GM10266 (cell line): ENCODE data around the gene VPS11.

Source experiments
- DNase-seq: peaks from one replicate; pipeline ENCODE4 v3.0.0; 2012; ENCODE audit errors: extremely low spot score
- CTCF ChIP-seq: IDR thresholded peaks from 2 replicates; pipeline ENCODE4 v1.5.1; 2012; ENCODE audit warnings: mild to moderate bottlenecking, low read depth; ENCODE audit not compliant: control insufficient read depth, insufficient read depth; ENCODE audit errors: missing control alignments

The VPS11 gene

GRCh38 chr11:119092880-119093842 lies 25.5 kb downstream of the VPS11 start:
- TF ChIP-seq CTCF, result no peak
- no peak for DNase-seq

- TF ChIP-seq CTCF, result no peak
- DNase-seq, result no peak
These were observed 26.6 kb downstream of the VPS11 start for GRCh38 chr11:119093942-119094815.

GRCh38 chr11:119094816-119095065 lies 27.1 kb downstream of the VPS11 start:
- DNase-seq, result peak; percentile 70
- TF ChIP-seq CTCF, result peak; percentile 85

GRCh38 chr11:119095066-119095880 lies 27.7 kb downstream of the VPS11 start:
- no peak for TF ChIP-seq CTCF
- peak; percentile 99 for DNase-seq

- no peak for DNase-seq
- no peak for TF ChIP-seq CTCF
These were observed 32.1 kb downstream of the VPS11 start for GRCh38 chr11:119099711-119100110.

- peak; percentile 40 for TF ChIP-seq CTCF
- no peak for DNase-seq
These were observed 32.8 kb downstream of the VPS11 start for GRCh38 chr11:119100246-119100970.
